WTC11 (cell line): ENCODE results near the gene WDR38. TPM values are rescaled to one million over a fixed set of nuclear protein-coding genes. Genes with fewer than 3 reads are reported as not detected.

Source experiments
- ATAC-seq: fragments of 200-7000 bp; cut with Tn5 transposase; 2 replicates; pipeline ENCODE4 v1.10.0; 2021; ENCODE audit warnings: mild to moderate bottlenecking, moderate library complexity
- CTCF ChIA-PET: fragments of 300-600 bp; sonication (Branson Sonifier 250); formaldehyde crosslinking; loops from one replicate; lab custom pipeline; 2021; ENCODE audit warnings: antibody characterized with exemption; lab: Charles Lee
- POLR2A ChIA-PET: fragments of 350-600 bp; sonication (Branson Sonifier 250); formaldehyde crosslinking; loops from one replicate; lab custom pipeline; 2021; ENCODE audit warnings: antibody characterized with exemption; lab: Charles Lee
- DNase-seq: peaks from one replicate; pipeline ENCODE4 v3.0.0; 2021; ENCODE audit warnings: low spot score
- H3K27ac Mint-ChIP-seq: 2 replicates; pipeline ENCODE4 v1.8.0; 2021; ENCODE audit warnings: mixed read lengths
- H3K27me3 Mint-ChIP-seq: 2 replicates; pipeline ENCODE4 v1.8.0; 2021; ENCODE audit warnings: low read depth, mild to moderate bottlenecking, moderate library complexity, mixed read lengths
- H3K36me3 Mint-ChIP-seq: 2 replicates; pipeline ENCODE4 v1.8.0; 2021; ENCODE audit warnings: mixed read lengths
- H3K4me1 Mint-ChIP-seq: 2 replicates; pipeline ENCODE4 v1.8.0; 2022; ENCODE audit warnings: mixed read lengths
- H3K4me3 Mint-ChIP-seq: 2 replicates; pipeline ENCODE4 v1.8.0; 2021; ENCODE audit warnings: mild to moderate bottlenecking, moderate library complexity, mixed read lengths
- H3K9me3 Mint-ChIP-seq: 2 replicates; pipeline ENCODE4 v1.8.0; 2021; ENCODE audit warnings: mixed read lengths
- CDX4 ChIP-seq: fragments of 250-450 bp; sonication (Bioruptor Pico); IDR thresholded peaks from 2 replicates; pipeline ENCODE4 v1.9.0; 2021; ENCODE audit warnings: moderate library complexity, mild to moderate bottlenecking, inconsistent platforms, borderline replicate concordance
- ELF4 ChIP-seq: sonication (generic); formaldehyde crosslinking; IDR thresholded peaks from 2 replicates; pipeline ENCODE4 v1.8.1; 2022; ENCODE audit warnings: low read depth, mild to moderate bottlenecking, moderate library complexity, missing genetic modification reagents
- GABPB1 ChIP-seq: sonication (generic); formaldehyde crosslinking; IDR thresholded peaks from 2 replicates; pipeline ENCODE4 v1.8.1; 2023; ENCODE audit warnings: mild to moderate bottlenecking, missing genetic modification reagents
- MAX ChIP-seq: sonication (generic); formaldehyde crosslinking; IDR thresholded peaks from 2 replicates; pipeline ENCODE4 v1.8.0; 2022; ENCODE audit warnings: mild to moderate bottlenecking, missing genetic modification reagents
- NFYB ChIP-seq: sonication (generic); formaldehyde crosslinking; conservative IDR thresholded peaks from 2 replicates; pipeline ENCODE4 v1.8.0; 2022; ENCODE audit warnings: low read depth, missing genetic modification reagents
- NR3C1 ChIP-seq: sonication (generic); formaldehyde crosslinking; conservative IDR thresholded peaks from 2 replicates; pipeline ENCODE4 v1.8.1; 2023; ENCODE audit warnings: low read depth, mild to moderate bottlenecking, missing genetic modification reagents
- PREB ChIP-seq: sonication (generic); formaldehyde crosslinking; IDR thresholded peaks from 2 replicates; pipeline ENCODE4 v1.8.1; 2022; ENCODE audit warnings: mild to moderate bottlenecking, missing genetic modification reagents, moderate library complexity, borderline replicate concordance
- RELA ChIP-seq: sonication (generic); formaldehyde crosslinking; IDR thresholded peaks from 2 replicates; pipeline ENCODE4 v1.8.1; 2022; ENCODE audit warnings: missing genetic modification reagents, mild to moderate bottlenecking, borderline replicate concordance
- SOX15 ChIP-seq: fragments of 250-450 bp; sonication (Bioruptor Pico); IDR thresholded peaks from 2 replicates; pipeline ENCODE4 v1.9.0; 2021; ENCODE audit warnings: mild to moderate bottlenecking
- SP1 ChIP-seq: sonication (generic); formaldehyde crosslinking; conservative IDR thresholded peaks from 2 replicates; pipeline ENCODE4 v1.8.1; 2022; ENCODE audit warnings: missing genetic modification reagents
- STAT6 ChIP-seq: sonication (generic); formaldehyde crosslinking; conservative IDR thresholded peaks from 2 replicates; pipeline ENCODE4 v1.8.1; 2023; ENCODE audit warnings: mild to moderate bottlenecking, low read depth, missing genetic modification reagents, moderate library complexity
- TEAD4 ChIP-seq: sonication (generic); formaldehyde crosslinking; IDR thresholded peaks from 2 replicates; pipeline ENCODE4 v1.8.0; 2022; ENCODE audit warnings: mild to moderate bottlenecking, missing genetic modification reagents
- USF2 ChIP-seq: sonication (generic); formaldehyde crosslinking; IDR thresholded peaks from 2 replicates; pipeline ENCODE4 v1.8.1; 2023; ENCODE audit warnings: mild to moderate bottlenecking, missing genetic modification reagents, moderate library complexity
- ZBTB43 ChIP-seq: sonication (generic); formaldehyde crosslinking; IDR thresholded peaks from 2 replicates; pipeline ENCODE4 v1.8.1; 2023; ENCODE audit warnings: mild to moderate bottlenecking, missing genetic modification reagents
- ZNF232 ChIP-seq: sonication (generic); formaldehyde crosslinking; IDR thresholded peaks from 2 replicates; pipeline ENCODE4 v1.8.0; 2022; ENCODE audit warnings: mild to moderate bottlenecking, missing genetic modification reagents
- ZNF396 ChIP-seq: fragments of 250-450 bp; sonication (Bioruptor Pico); IDR thresholded peaks from 2 replicates; pipeline ENCODE4 v1.8.0; 2021; ENCODE audit warnings: mild to moderate bottlenecking, moderate library complexity, borderline replicate concordance
- ZSCAN18 ChIP-seq: fragments of 250-450 bp; sonication (Bioruptor Pico); IDR thresholded peaks from 2 replicates; pipeline ENCODE4 v2.1.2; 2022; ENCODE audit warnings: mild to moderate bottlenecking, moderate library complexity
- total RNA-seq: library from RNA; stranded (reverse); gene quantifications from 3 replicates; pipeline ENCODE4 v1.2.3, GENCODE V29; 2021

The WDR38 gene
- total RNA-seq, 1 experiment from 2014 or later, result not detected

- Mint-ChIP-seq H3K4me3 (no peak overlapping the region), H3K9me3 (no peaks in the 10 kb centered on the region)
- no peak for DNase-seq
- no peak for ATAC-seq
- TF ChIP-seq PREB (CRISPR knock-in tag) (no peak), RELA (CRISPR knock-in tag) (no peak), SP1 (no peak), ZSCAN18 (CRISPR knock-in tag) (no peak), USF2 (CRISPR knock-in tag) (no peak), MAX (CRISPR knock-in tag) (no peak)
- TF ChIP-seq, all 79 proteins: peak for 0
- Mint-ChIP-seq H3K27me3 (no peaks in the 10 kb centered on the region), H3K36me3 (no peaks in the 10 kb centered on the region), H3K27ac (no peak overlapping the region), H3K4me1 (peaks cover 5% of the 10 kb centered on the region)
- ChIA-PET CTCF (interaction anchor here (1.4 to 12.9 kb wide), 3 partner anchors 6 to 73 kb away, joined by 3 to 935 read pairs (median 283); partner anchors contain the start of genes NR6A1, OLFML2A and WDR38), POLR2A (no interaction called here)
Measured at GRCh38 chr9:124846969-124847368, 6.3 kb upstream of the WDR38 start.

- H3K4me3 Mint-ChIP-seq, result no peak overlapping the region
- ChIA-PET CTCF (interaction anchor here (1.0 to 12.9 kb wide), 4 partner anchors 8 to 75 kb away, joined by 3 to 935 read pairs (median 164); partner anchors contain the start of genes NR6A1 and OLFML2A), POLR2A (no interaction called here)
- DNase-seq (no peak), ATAC-seq (no peak)
- H3K36me3 Mint-ChIP-seq, result no peaks in the 10 kb centered on the region
- H3K9me3 Mint-ChIP-seq, result no peaks in the 10 kb centered on the region
- no peaks in the 10 kb centered on the region for H3K27me3 Mint-ChIP-seq
- TF ChIP-seq GABPB1 (CRISPR knock-in tag), result no peak
- no peak for TF ChIP-seq NR3C1
- TF ChIP-seq TEAD4 (CRISPR knock-in tag), result no peak
- peaks cover 9% of the 10 kb centered on the region for H3K4me1 Mint-ChIP-seq
- H3K27ac Mint-ChIP-seq, result no peak overlapping the region
Measured at GRCh38 chr9:124849801-124850200, 3.5 kb upstream of the WDR38 start.

- POLR2A ChIA-PET, result interaction anchor here (0.7 to 2.2 kb wide), 4 partner anchors 9 to 81 kb away, joined by 4 to 12 read pairs (median 8); partner anchors contain the start of genes ARPC5L, NR6A1 and RPL35
- peaks cover 2% of the 10 kb centered on the region for H3K36me3 Mint-ChIP-seq
- CTCF ChIA-PET, result interaction anchor here (0.6 to 12.9 kb wide), 68 partner anchors 10 to 509 kb away, joined by 3 to 935 read pairs (median 5); partner anchors contain the start of genes ADGRD2, ARPC5L, NR6A1 and OLFML2A
- ATAC-seq (no peak), DNase-seq (no peak)
- H3K9me3 Mint-ChIP-seq, result no peaks in the 10 kb centered on the region
- no peaks in the 10 kb centered on the region for H3K27me3 Mint-ChIP-seq
- H3K4me3 Mint-ChIP-seq, result peak overlapping the region; percentile 62
- peaks cover 9% of the 10 kb centered on the region for H3K4me1 Mint-ChIP-seq
- H3K27ac Mint-ChIP-seq, result no peak overlapping the region; the same call in 1 of the 2 replicates
- TF ChIP-seq CDX4 (CRISPR knock-in tag) (no peak), ZNF232 (CRISPR knock-in tag) (no peak), PREB (CRISPR knock-in tag) (no peak), NR3C1 (no peak), SOX15 (no peak), ZBTB43 (CRISPR knock-in tag) (no peak), ZNF396 (CRISPR knock-in tag) (no peak), ELF4 (no peak), NFYB (CRISPR knock-in tag) (no peak), STAT6 (CRISPR knock-in tag) (no peak)
Measured at GRCh38 chr9:124852121-124852828, 985 bp upstream of the WDR38 start.
